HG02678 (cell line): ENCODE data around the gene ZNF789.

ENCODE experiments used
- ATAC-seq: cut with Tn5 transposase; IDR thresholded peaks from one replicate; pipeline ENCODE4 v1.9.1; 2021; ENCODE audit warnings: mild to moderate bottlenecking, moderate library complexity; ENCODE audit not compliant: unreplicated experiment

ZNF789 gene

GRCh38 chr7:99457650-99458493 is 14.8 kb upstream of the ZNF789 start:
- no peak for ATAC-seq

GRCh38 chr7:99459087-99459486 is 13.6 kb upstream of the ZNF789 start:
- ATAC-seq = no peak

GRCh38 chr7:99460651-99461050 is 12.0 kb upstream of the ZNF789 start:
- no peak for ATAC-seq

- ATAC-seq = no peak
Observed at GRCh38 chr7:99461221-99461620, 11.5 kb upstream of the ZNF789 start.

- ATAC-seq = no peak
Observed at GRCh38 chr7:99465421-99465768, 7.3 kb upstream of the ZNF789 start.

- no peak for ATAC-seq
Observed at GRCh38 chr7:99468336-99468918, 4.3 kb upstream of the ZNF789 start.

- ATAC-seq = no peak
Observed at GRCh38 chr7:99469381-99470065, 3.2 kb upstream of the ZNF789 start.

- no peak for ATAC-seq
Observed at GRCh38 chr7:99473315-99473596, 566 bp downstream of the ZNF789 start.

- no peak for ATAC-seq
Observed at GRCh38 chr7:99476107-99476506, 3.4 kb downstream of the ZNF789 start.

GRCh38 chr7:99478464-99479440 is 6.1 kb downstream of the ZNF789 start:
- ATAC-seq = no peak

GRCh38 chr7:99485094-99485493 is 12.4 kb downstream of the ZNF789 start:
- ATAC-seq = no peak

GRCh38 chr7:99489235-99489634 is 16.5 kb downstream of the ZNF789 start:
- no peak for ATAC-seq

- ATAC-seq = no peak
Observed at GRCh38 chr7:99490878-99491277, 18.2 kb downstream of the ZNF789 start.

GRCh38 chr7:99493823-99494222 is 21.1 kb downstream of the ZNF789 start:
- no peak for ATAC-seq

GRCh38 chr7:99497766-99498545 is 25.3 kb downstream of the ZNF789 start:
- no peak for ATAC-seq

- ATAC-seq = no peak
Observed at GRCh38 chr7:99498546-99498944, 25.9 kb downstream of the ZNF789 start.

GRCh38 chr7:99499371-99499720 is 26.7 kb downstream of the ZNF789 start:
- peak; percentile 22 for ATAC-seq

GRCh38 chr7:99499721-99500636 is 27.3 kb downstream of the ZNF789 start, which contains the start of gene ZNF394:
Gene ZNF394, minus strand, starts transcription at chr7:99500281. Its CDS starts 188 bp downstream, at chr7:99500093.
- ATAC-seq = peak; percentile 42

GRCh38 chr7:99500637-99501009 is 27.9 kb downstream of the ZNF789 start:
- ATAC-seq = no peak
